NT2/D1 (cell line): ENCODE measurements around the gene MICAL2.

Experiments used
- SUZ12 ChIP-seq: IDR thresholded peaks from 2 replicates; pipeline ENCODE4 v1.6.1; 2011; ENCODE audit not compliant: insufficient read length, insufficient read depth; ENCODE audit errors: extremely low read depth
- YY1 ChIP-seq: IDR thresholded peaks from 2 replicates; pipeline ENCODE4 v1.6.1; 2011; ENCODE audit not compliant: insufficient read length, insufficient read depth
- ZNF274 ChIP-seq: IDR thresholded peaks from 2 replicates; pipeline ENCODE4 v1.6.1; 2011; ENCODE audit warnings: mild to moderate bottlenecking, low read depth, low read length

- TF ChIP-seq YY1 (no peak), ZNF274 (no peak), SUZ12 (no peak)
Measured at GRCh38 chr11:12246989-12247388, 136.6 kb downstream of the MICAL2 start.
